PFSK-1 (cell line): ENCODE measurements around the gene PRSS21.

Experiments
- FOXP2 ChIP-seq: optimal IDR thresholded peaks from 2 replicates; pipeline ENCODE3; 2011; ENCODE audit warnings: borderline replicate concordance, control low read depth, inconsistent platforms; ENCODE audit not compliant: insufficient read depth; ENCODE audit errors: extremely low read length, extremely low read depth
- POLR2AphosphoS5 ChIP-seq: IDR thresholded peaks from 2 replicates; pipeline ENCODE4 v1.6.1; 2012; ENCODE audit warnings: low read depth, mild to moderate bottlenecking, control low read depth, low read length, moderate library complexity
- SIN3A ChIP-seq: IDR thresholded peaks from 2 replicates; pipeline ENCODE4 v1.6.1; 2012; ENCODE audit warnings: mild to moderate bottlenecking, low read length, moderate library complexity, borderline replicate concordance; ENCODE audit not compliant: insufficient read depth
- TAF1 ChIP-seq: IDR thresholded peaks from 2 replicates; pipeline ENCODE4 v1.6.1; 2012; ENCODE audit warnings: low read length, control low read depth, borderline replicate concordance; ENCODE audit not compliant: insufficient read depth
- TF ChIP-seq, protein P1 (sequence below), 2 experiments: IDR thresholded peaks; 2 replicates each; pipeline versions ENCODE4 v1.6.1 to v1.8.0; 2011 to 2012; ENCODE audit warnings: low read depth in 2 of 2, low read length in 2 of 2, control low read depth in 1 of 2, inconsistent platforms in 1 of 2, mild to moderate bottlenecking in 1 of 2, moderate library complexity in 1 of 2; ENCODE audit not compliant: insufficient read depth in 1 of 2

The PRSS21 gene

DNA sequence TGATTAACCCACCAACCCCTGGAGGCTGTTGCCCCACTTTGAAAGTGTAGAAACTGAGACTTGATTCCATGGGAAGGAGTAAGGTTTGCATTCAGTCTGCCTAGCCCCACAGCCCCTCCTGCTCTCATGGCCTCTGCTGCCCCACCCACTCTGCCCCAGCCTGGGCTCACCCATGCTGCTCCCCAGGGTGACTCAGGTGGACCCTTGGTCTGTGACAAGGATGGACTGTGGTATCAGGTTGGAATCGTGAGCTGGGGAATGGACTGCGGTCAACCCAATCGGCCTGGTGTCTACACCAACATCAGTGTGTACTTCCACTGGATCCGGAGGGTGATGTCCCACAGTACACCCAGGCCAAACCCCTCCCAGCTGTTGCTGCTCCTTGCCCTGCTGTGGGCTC lies 12.3 kb upstream of the PRSS21 start:
- no peak for TF ChIP-seq SIN3A
- TF ChIP-seq, protein P1, sequence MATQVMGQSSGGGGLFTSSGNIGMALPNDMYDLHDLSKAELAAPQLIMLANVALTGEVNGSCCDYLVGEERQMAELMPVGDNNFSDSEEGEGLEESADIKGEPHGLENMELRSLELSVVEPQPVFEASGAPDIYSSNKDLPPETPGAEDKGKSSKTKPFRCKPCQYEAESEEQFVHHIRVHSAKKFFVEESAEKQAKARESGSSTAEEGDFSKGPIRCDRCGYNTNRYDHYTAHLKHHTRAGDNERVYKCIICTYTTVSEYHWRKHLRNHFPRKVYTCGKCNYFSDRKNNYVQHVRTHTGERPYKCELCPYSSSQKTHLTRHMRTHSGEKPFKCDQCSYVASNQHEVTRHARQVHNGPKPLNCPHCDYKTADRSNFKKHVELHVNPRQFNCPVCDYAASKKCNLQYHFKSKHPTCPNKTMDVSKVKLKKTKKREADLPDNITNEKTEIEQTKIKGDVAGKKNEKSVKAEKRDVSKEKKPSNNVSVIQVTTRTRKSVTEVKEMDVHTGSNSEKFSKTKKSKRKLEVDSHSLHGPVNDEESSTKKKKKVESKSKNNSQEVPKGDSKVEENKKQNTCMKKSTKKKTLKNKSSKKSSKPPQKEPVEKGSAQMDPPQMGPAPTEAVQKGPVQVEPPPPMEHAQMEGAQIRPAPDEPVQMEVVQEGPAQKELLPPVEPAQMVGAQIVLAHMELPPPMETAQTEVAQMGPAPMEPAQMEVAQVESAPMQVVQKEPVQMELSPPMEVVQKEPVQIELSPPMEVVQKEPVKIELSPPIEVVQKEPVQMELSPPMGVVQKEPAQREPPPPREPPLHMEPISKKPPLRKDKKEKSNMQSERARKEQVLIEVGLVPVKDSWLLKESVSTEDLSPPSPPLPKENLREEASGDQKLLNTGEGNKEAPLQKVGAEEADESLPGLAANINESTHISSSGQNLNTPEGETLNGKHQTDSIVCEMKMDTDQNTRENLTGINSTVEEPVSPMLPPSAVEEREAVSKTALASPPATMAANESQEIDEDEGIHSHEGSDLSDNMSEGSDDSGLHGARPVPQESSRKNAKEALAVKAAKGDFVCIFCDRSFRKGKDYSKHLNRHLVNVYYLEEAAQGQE (IDR thresholded peaks at IDR 0.05; ENCODE audit: insufficient read depth in 1 of 2, low read depth in 2 of 2, low read length in 2 of 2), result no peak
- TF ChIP-seq FOXP2, result no peak
- no peak for TF ChIP-seq POLR2AphosphoS5
- no peak for TF ChIP-seq TAF1

DNA sequence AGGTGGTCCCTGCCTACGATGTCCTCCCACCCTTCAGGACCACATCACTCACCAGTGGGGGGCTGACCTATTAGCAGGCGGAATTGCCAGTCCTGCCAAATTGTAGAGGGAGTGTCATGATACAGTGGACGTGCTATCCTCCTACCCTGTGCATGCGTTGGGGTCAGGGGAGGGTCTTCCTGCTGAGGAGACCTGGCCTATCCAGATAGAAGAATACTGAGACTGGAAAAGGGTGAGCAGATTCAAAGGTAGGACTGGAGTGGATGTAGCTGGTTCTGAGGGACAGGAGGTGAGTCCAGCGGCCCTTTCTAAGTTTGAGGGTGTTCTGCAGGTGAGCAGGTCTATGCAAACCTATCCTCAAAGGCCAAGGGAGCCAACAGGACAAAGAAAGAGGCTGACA lies 10.8 kb upstream of the PRSS21 start:
- TF ChIP-seq SIN3A, result no peak
- TF ChIP-seq TAF1, result no peak
- TF ChIP-seq POLR2AphosphoS5, result no peak
- TF ChIP-seq FOXP2, result no peak
- TF ChIP-seq, protein P1 (IDR thresholded peaks at IDR 0.05; ENCODE audit: insufficient read depth in 1 of 2, low read depth in 2 of 2, low read length in 2 of 2), result no peak

DNA sequence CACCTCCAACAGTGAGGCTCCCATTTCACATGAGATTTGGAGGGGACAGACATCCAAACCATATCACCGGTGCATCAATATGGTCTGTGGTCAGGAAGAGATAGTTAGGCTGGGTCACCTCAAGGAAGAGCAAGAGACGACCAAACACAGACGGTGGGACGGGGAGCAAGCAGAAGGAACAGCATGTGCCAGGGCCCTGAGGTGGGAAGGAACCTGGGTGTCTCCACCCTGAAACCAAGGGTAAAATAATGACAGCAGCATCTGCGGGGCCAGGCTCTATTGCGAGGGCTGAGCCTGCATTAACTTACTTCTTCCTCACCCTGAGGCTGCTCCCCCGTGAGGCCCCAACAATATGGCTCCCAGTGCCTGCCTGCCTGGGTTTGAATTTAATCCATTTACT lies 8.9 kb upstream of the PRSS21 start:
- no peak for TF ChIP-seq POLR2AphosphoS5
- TF ChIP-seq, protein P1 (IDR thresholded peaks at IDR 0.05; ENCODE audit: insufficient read depth in 1 of 2, low read depth in 2 of 2, low read length in 2 of 2), result no peak
- no peak for TF ChIP-seq FOXP2
- TF ChIP-seq TAF1, result no peak
- TF ChIP-seq SIN3A, result no peak

DNA sequence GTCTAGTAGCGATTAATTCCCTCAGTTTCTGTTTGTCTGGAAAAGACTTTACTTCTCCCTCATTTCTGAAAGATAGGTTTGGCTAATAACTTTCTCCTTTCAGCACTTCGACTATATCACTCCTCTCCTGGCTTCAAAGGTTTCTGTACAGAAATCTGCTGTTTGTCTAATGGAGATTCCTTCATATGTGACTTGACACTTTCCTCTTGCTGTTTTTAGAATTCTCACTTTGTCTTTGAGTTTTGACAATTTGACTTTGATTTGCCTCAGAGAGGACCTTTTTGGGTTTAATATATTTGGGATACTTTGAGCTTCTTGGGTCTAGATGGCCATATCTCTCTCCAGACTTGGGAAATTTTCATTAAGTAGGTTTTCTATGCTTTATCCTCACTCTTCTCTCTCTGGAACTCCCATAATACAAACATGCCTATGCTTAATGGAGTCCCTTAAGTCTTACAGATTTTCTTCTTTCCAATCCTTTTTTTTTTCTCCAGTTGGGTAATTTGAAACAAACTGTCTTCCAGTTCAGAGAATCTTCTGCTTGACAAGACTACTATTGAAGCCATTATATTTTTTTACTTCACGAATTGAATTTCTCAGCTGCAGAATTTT lies 7.8 kb upstream of the PRSS21 start:
- no peak for TF ChIP-seq SIN3A
- no peak for TF ChIP-seq FOXP2
- no peak for TF ChIP-seq TAF1
- TF ChIP-seq, protein P1 (IDR thresholded peaks at IDR 0.05; ENCODE audit: insufficient read depth in 1 of 2, low read depth in 2 of 2, low read length in 2 of 2), result no peak
- TF ChIP-seq POLR2AphosphoS5, result no peak

DNA sequence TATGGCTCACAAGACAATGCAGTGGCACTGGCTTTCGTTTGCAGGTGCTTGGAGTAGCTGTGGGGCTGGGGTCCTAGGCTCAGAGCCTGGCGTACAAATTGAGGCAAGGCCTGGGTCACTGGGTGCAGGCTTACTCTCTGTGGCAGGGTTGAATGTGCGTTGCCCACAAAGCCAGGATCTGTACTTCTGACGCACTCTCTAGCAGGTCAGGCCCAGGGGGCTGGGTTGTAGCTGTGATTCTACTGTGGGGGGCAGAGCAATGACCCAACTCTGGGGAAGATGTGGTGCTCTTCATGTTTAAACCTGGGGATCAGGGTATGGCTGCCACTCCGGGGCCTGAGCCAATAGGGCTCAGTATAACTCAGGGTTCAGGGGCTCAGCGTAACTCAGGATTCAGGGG lies 6.4 kb upstream of the PRSS21 start:
- TF ChIP-seq FOXP2 (no peak), SIN3A (no peak), POLR2AphosphoS5 (no peak), TAF1 (no peak)
- TF ChIP-seq, protein P1 (IDR thresholded peaks at IDR 0.05; ENCODE audit: insufficient read depth in 1 of 2, low read depth in 2 of 2, low read length in 2 of 2), result no peak
